Coronary artery (tissue), 2 donors: ENCODE data around the gene SOX9.

Source experiments
- DNase-seq: peaks from one replicate; pipeline ENCODE4 v3.0.0-alpha.2; 2017; ENCODE audit warnings: low spot score
- H3K27ac ChIP-seq, 2 donors: fragments of 200-600 bp; sonication (generic); one replicate each; pipeline ENCODE4 v1.5.1; 2016 to 2019
- H3K4me3 ChIP-seq: fragments of 200-600 bp; sonication (generic); 2 replicates; pipeline ENCODE4 v1.5.1; 2016; ENCODE audit warnings: mild to moderate bottlenecking, moderate library complexity
- TF ChIP-seq, protein P1 (sequence below): fragments of 200-600 bp; sonication (generic); IDR thresholded peaks from one replicate; pipeline ENCODE4 v1.5.1; 2019; ENCODE audit warnings: antibody characterized with exemption

SOX9 gene

GRCh38 chr17:72118335-72119076 is 2.3 kb upstream of the SOX9 start:
- TF ChIP-seq, protein P1, sequence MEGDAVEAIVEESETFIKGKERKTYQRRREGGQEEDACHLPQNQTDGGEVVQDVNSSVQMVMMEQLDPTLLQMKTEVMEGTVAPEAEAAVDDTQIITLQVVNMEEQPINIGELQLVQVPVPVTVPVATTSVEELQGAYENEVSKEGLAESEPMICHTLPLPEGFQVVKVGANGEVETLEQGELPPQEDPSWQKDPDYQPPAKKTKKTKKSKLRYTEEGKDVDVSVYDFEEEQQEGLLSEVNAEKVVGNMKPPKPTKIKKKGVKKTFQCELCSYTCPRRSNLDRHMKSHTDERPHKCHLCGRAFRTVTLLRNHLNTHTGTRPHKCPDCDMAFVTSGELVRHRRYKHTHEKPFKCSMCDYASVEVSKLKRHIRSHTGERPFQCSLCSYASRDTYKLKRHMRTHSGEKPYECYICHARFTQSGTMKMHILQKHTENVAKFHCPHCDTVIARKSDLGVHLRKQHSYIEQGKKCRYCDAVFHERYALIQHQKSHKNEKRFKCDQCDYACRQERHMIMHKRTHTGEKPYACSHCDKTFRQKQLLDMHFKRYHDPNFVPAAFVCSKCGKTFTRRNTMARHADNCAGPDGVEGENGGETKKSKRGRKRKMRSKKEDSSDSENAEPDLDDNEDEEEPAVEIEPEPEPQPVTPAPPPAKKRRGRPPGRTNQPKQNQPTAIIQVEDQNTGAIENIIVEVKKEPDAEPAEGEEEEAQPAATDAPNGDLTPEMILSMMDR, result peak; percentile 83
- Histone ChIP-seq H3K27ac (no peak overlapping the region), H3K4me3 (peak overlapping the region; percentile 63)
- DNase-seq, result no peak

DNA sequence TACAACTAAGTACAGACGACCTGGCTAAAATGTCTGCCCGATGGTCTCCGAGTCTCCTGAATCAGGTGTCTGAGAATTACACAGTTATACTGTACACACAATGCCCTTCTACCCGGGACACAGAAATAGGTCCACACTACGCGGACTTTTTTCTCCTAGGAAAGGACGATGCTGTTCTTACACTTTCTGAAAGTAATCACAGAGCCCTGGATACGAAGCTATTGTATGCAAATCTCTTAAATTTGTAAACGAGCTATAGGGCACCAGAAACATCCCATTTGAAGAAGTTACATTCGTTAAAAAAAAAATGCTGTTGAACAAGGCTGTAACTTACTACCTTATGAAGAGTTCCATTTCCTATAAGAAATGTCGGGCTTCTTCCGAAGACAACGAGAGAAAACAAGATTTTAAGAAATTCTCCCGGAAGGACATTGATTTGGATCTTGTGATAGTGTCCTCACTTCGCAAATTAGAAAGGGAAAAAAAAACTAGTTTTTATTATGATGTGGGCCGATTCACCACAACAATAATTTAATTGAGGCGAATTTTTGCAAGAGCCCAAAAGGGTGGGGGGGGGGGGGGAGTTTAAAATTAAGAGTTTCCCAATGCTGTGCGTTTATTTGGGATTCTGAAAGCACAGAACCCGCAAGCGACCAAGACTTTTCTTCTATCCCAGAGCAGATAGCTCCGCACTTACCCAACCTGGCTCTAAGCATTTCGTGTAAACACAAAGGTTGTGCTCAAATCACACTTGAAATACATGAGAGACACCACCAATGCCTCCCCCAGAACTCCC is 1.5 kb upstream of the SOX9 start:
- Histone ChIP-seq H3K4me3 (peak overlapping the region; percentile 75), H3K27ac (peak overlapping the region in 1 of 2 donors; percentile 88)
- TF ChIP-seq, protein P1, result no peak
- DNase-seq, result no peak

DNA sequence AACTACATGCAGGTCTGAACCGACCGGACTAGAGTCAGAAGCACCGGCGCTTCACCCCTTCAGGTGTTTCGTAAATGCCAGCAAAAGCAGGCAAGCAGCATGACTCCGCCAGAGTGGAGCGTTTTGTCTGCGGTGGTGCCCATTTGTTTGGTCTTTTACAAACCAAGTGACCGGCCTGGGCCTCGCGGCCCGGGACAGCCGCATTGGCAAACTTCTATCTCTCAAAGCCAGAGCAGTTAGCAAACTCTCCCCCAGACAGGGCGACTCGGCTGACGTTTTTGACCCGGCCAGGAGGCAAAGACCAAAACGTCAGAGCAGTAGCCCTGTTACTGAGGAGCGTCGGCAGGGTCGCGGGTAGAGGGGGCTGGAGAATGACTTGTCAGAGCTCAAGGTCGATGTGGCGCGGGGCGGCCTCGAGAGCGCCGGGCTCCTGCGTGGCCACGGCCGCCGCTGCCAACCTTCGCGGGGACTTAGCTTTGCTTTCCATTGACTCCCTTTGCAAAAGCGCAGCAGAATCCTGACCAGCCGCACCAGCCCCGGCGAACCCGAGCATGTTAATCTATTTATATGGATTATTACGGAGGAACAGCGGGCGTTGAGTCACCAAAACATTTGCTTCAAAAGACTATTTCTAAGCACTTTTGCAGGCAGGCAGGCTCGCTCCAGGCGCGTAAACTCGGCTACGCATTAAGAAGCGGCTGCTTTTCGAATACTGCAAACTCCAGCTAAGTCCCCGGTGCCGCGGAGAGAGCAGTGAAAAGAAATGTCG is 763 bp upstream of the SOX9 start:
- Histone ChIP-seq H3K4me3 (peak overlapping the region; percentile 75), H3K27ac (peak overlapping the region; percentile 18 to 88)
- no peak for DNase-seq
- TF ChIP-seq, protein P1, result no peak

GRCh38 chr17:72121164-72122009 is 567 bp downstream of the SOX9 start:
- TF ChIP-seq, protein P1, result no peak
- Histone ChIP-seq H3K27ac (peak overlapping the region; percentile 31 to 88), H3K4me3 (peak overlapping the region; percentile 75)
- DNase-seq, result no peak

DNA sequence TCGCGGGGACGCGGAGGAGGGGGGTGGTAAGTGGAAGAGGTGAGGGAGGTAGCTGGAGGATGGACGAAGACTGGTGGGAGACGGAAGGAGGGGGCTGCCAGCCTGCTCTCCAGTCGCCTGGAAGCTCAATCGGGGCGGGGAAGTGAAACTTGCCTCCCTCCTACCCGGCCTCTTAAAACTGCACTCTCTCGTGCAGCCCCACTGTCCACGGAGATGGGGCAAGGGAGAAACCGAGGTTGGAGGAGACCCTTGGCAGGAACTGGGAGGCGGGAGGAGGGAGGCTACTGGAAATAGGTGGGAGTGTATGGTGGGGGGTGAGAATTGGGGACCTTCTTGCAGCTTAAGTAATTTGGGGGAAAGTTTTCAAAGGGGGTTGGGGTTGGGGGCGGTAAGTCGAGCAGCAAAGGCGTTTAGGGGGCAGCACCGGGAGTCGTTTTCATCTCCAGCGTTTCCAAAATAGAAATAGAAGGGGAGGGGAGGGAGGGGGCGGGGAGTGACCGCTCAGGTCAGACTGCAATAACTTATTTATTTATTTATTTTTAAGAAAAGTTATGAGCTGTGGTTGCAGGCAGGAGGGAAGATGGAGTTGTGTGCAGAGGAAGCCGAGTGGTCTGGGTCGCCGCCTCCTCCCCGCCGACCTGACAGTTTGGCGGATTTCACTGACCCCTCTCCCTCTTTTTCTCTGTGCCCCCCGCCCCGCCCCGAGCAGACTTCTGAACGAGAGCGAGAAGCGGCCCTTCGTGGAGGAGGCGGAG is 1.4 kb downstream of the SOX9 start:
- DNase-seq, result no peak
- peak overlapping the region; percentile 31 to 88 for H3K27ac ChIP-seq
- TF ChIP-seq, protein P1, result no peak
- peak overlapping the region; percentile 75 for H3K4me3 ChIP-seq
